ENCODE results near the gene PSMB2.

DNA sequence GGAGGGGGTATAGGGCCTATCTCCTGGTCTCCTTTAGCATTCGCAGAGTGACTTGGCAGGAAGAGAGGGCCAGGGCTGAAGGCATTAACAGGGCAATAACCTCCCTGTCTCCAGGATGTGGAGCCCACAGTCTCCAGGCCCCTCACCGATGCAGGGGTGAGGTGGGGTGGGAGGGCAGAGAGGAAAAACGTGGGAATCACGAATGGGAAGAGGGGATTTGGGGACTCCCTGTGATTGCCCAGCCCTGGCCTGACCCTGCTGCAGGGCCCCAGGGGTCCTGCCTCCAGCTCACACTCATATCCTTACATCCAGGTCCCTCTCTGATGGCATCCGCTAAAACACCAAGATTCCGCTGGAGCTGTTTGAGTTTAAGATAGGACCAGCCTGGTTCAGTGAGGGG lies 53.6 kb downstream of the PSMB2 start:
- TF ChIP-seq EZH2 (IDR thresholded peaks at IDR 0.05; ENCODE audit: insufficient read depth, poor library complexity, severe bottlenecking): no peak
- TF ChIP-seq EZH2phosphoT487 (IDR thresholded peaks at IDR 0.05; ENCODE audit: insufficient read depth, low read depth): no peak

Measured in GM23248 (cell line).